HCT116 (cell line): Measurements from ENCODE around the gene BHLHE41. TPM values are rescaled to one million over a fixed set of nuclear protein-coding genes. Genes with fewer than 3 reads are reported as not detected.
A peak's percentile ranks its signal among the peaks of the same experiment; 100 is the strongest.

Experiments
- ATAC-seq: fragments of 200-7000 bp; cut with Tn5 transposase; 2 replicates; pipeline ENCODE4 v1.9.1; 2020; ENCODE audit warnings: mild to moderate bottlenecking, moderate library complexity
- Bru-seq: library from RNA; stranded (reverse); fragments of 400-500 nt; gene quantifications from one replicate; lab custom pipeline; 2021; lab: Mats Ljungman, UMichigan
- BruChase-seq, 2 experiments: library from RNA; stranded (reverse); fragments of 400-500 nt; gene quantifications; one replicate each; lab custom pipeline; 2021; lab: Mats Ljungman, UMichigan
- BruUV-seq: library from RNA; stranded (reverse); fragments of 400-500 nt; replicated peaks from 2 replicates; lab custom pipeline; 2021; lab: Mats Ljungman, UMichigan
- CTCF ChIA-PET: fragments of 300-600 bp; sonication (Branson Sonifier 250); formaldehyde crosslinking; loops from one replicate; lab custom pipeline; 2021; ENCODE audit warnings: antibody characterized with exemption; lab: Charles Lee
- POLR2A ChIA-PET: fragments of 300-600, 350-600 bp; sonication (Branson Sonifier 250); formaldehyde crosslinking; loops from one replicate; lab custom pipeline; 2021; ENCODE audit warnings: antibody characterized with exemption; lab: Charles Lee
- RAD21 ChIA-PET, 2 experiments: fragments of 300-600 bp; sonication (Branson Sonifier 250); formaldehyde crosslinking; loops; one replicate each; lab custom pipeline; 2023; ENCODE audit warnings: low total read pairs in 2 of 2; ENCODE audit not compliant: uncharacterized antibody in 2 of 2, unreplicated experiment in 2 of 2, low non-redundant PET in 1 of 2; lab: Charles Lee
- DNase-seq: peaks from one replicate; pipeline ENCODE4 v3.0.0-alpha.2; 2010; ENCODE audit warnings: low read depth, low spot score
- H2AFZ ChIP-seq: fragments of 200-600 bp; shearing (Covaris generic), sonication (generic); 2 replicates; pipeline ENCODE4 v1.6.1; 2017; ENCODE audit warnings: low read depth, mixed run types, mixed read lengths, antibody characterized with exemption, low read length; ENCODE audit not compliant: poor library complexity, severe bottlenecking
- H3K27ac ChIP-seq: 2 replicates; pipeline ENCODE4 v1.5.1; 2012; ENCODE audit warnings: low read depth, low read length
- H3K27me3 ChIP-seq: fragments of 200-600 bp; sonication (generic); 2 replicates; pipeline ENCODE4 v1.6.1; 2016; ENCODE audit warnings: mixed run types, low read length, mixed read lengths; ENCODE audit not compliant: insufficient read depth
- H3K36me3 ChIP-seq, 2 experiments: fragments of 200-500 bp in 1 of 2; fragments of 200-600 bp in 1 of 2; sonication (Bioruptor generic) in 1 of 2; sonication (generic) in 1 of 2; 2 replicates each; pipeline versions ENCODE4 v1.5.1 to v1.6.1; 2014 to 2016; ENCODE audit warnings: low read length in 2 of 2, inconsistent platforms in 1 of 2, mixed read lengths in 1 of 2, mixed run types in 1 of 2; ENCODE audit not compliant: insufficient read depth in 2 of 2, control insufficient read depth in 1 of 2
- H3K4me1 ChIP-seq, 2 experiments: fragments of 200-600 bp in 1 of 2; sonication (generic) in 1 of 2; 2 replicates each; pipeline versions ENCODE4 v1.5.1 to v1.6.1; 2012 to 2017; ENCODE audit warnings: low read length in 2 of 2, inconsistent platforms in 1 of 2, mild to moderate bottlenecking in 1 of 2, mixed read lengths in 1 of 2, mixed run types in 1 of 2, moderate library complexity in 1 of 2; ENCODE audit not compliant: insufficient read depth in 2 of 2, control insufficient read depth in 1 of 2
- H3K4me2 ChIP-seq: fragments of 200-600 bp; sonication (generic); 2 replicates; pipeline ENCODE4 v1.6.1; 2017; ENCODE audit warnings: mixed run types, low read length, mixed read lengths
- H3K4me3 ChIP-seq, 2 experiments: fragments of 200-600 bp in 1 of 2; sonication (generic) in 1 of 2; replicated peaks in 1 of 2; 2 replicates each; pipeline ENCODE4 v1.5.1; 2011 to 2016; ENCODE audit warnings: low read length in 2 of 2, control low read depth in 1 of 2, low read depth in 1 of 2, mild to moderate bottlenecking in 1 of 2, mixed read lengths in 1 of 2, mixed run types in 1 of 2
- H3K79me2 ChIP-seq: fragments of 200-600 bp; sonication (generic); 2 replicates; pipeline ENCODE4 v1.6.1; 2017; ENCODE audit warnings: mild to moderate bottlenecking, mixed run types, low read length, moderate library complexity, mixed read lengths; ENCODE audit not compliant: insufficient read depth
- H3K9ac ChIP-seq: fragments of 200-600 bp; sonication (generic); 2 replicates; pipeline ENCODE4 v1.6.1; 2016; ENCODE audit warnings: low read length, mixed read lengths
- H3K9me2 ChIP-seq: fragments of 200-600 bp; sonication (generic), shearing (Covaris generic); 2 replicates; pipeline ENCODE4 v1.6.1; 2017; ENCODE audit warnings: mixed run types, mild to moderate bottlenecking, moderate library complexity; ENCODE audit not compliant: insufficient read depth
- H3K9me3 ChIP-seq, 2 experiments: fragments of 200-500 bp in 1 of 2; fragments of 200-600 bp in 1 of 2; sonication (Bioruptor generic) in 1 of 2; sonication (generic) in 1 of 2; 2 replicates each; pipeline ENCODE4 v1.6.1; 2014 to 2017; ENCODE audit warnings: low read length in 2 of 2, mixed read lengths in 2 of 2, inconsistent platforms in 1 of 2, low read depth in 1 of 2, mild to moderate bottlenecking in 1 of 2, mixed run types in 1 of 2, moderate library complexity in 1 of 2; ENCODE audit not compliant: control insufficient read depth in 1 of 2, insufficient read depth in 1 of 2
- H4K20me1 ChIP-seq: fragments of 200-600 bp; sonication (generic), shearing (Covaris generic); 2 replicates; pipeline ENCODE4 v1.6.1; 2017; ENCODE audit warnings: mixed run types, mild to moderate bottlenecking, moderate library complexity; ENCODE audit not compliant: insufficient read depth
- SP1 ChIP-seq: IDR thresholded peaks from 2 replicates; pipeline ENCODE4 v1.6.1; 2012; ENCODE audit warnings: low read depth
- SRF ChIP-seq: IDR thresholded peaks from 2 replicates; pipeline ENCODE4 v1.6.1; 2012; ENCODE audit warnings: low read depth
- TCF7L2 ChIP-seq: IDR thresholded peaks from 2 replicates; pipeline ENCODE4 v1.7.0; 2011; ENCODE audit warnings: borderline replicate concordance, inconsistent platforms; ENCODE audit not compliant: insufficient read depth, insufficient read length; ENCODE audit errors: extremely low read depth
- intact Hi-C: fragments of 100-400 bp; cut with micrococcal nuclease; formaldehyde crosslinking; loops from 2 replicates; pipeline ENCODE4 v1.10.0; 2022
- long read RNA-seq: library from polyadenylated mRNA; unstranded; transcript quantifications from one replicate; pipeline ENCODE4 v2.0.0, GENCODE V29; 2021; ENCODE audit not compliant: unreplicated experiment
- polyA plus RNA-seq: library from polyadenylated mRNA; unstranded; fragments of >200 nt; gene quantifications from 2 replicates; pipeline ENCODE4 v1.2.1, GENCODE V29; 2012; ENCODE audit warnings: missing spikeins
- total RNA-seq: library from RNA; stranded (reverse); gene quantifications from one replicate; pipeline ENCODE4 v1.2.1, GENCODE V29; 2021; ENCODE audit not compliant: unreplicated experiment
- TF ChIP-seq, protein P1 (sequence below): IDR thresholded peaks from 2 replicates; pipeline ENCODE4 v1.6.1; 2012

The BHLHE41 gene
- total RNA-seq = 4.7 TPM
- polyA plus RNA-seq = 1.7 and 2.5 TPM in 2 replicates
- Bru-seq, nascent RNA = percentile 50 among the genes with signal in this experiment
- BruChase-seq, experiment 1, labeled RNA remaining after a 6-hour chase = percentile 71 among the genes with signal in this experiment
- percentile 77 among the genes with signal in this experiment for BruChase-seq, experiment 2, labeled RNA remaining after a 2-hour chase
- long read RNA-seq, partial matches to known transcripts = 0 of 4 reads
- long read RNA-seq, other reads (novel, unspliced or antisense) = 4 of 4 reads

DNA sequence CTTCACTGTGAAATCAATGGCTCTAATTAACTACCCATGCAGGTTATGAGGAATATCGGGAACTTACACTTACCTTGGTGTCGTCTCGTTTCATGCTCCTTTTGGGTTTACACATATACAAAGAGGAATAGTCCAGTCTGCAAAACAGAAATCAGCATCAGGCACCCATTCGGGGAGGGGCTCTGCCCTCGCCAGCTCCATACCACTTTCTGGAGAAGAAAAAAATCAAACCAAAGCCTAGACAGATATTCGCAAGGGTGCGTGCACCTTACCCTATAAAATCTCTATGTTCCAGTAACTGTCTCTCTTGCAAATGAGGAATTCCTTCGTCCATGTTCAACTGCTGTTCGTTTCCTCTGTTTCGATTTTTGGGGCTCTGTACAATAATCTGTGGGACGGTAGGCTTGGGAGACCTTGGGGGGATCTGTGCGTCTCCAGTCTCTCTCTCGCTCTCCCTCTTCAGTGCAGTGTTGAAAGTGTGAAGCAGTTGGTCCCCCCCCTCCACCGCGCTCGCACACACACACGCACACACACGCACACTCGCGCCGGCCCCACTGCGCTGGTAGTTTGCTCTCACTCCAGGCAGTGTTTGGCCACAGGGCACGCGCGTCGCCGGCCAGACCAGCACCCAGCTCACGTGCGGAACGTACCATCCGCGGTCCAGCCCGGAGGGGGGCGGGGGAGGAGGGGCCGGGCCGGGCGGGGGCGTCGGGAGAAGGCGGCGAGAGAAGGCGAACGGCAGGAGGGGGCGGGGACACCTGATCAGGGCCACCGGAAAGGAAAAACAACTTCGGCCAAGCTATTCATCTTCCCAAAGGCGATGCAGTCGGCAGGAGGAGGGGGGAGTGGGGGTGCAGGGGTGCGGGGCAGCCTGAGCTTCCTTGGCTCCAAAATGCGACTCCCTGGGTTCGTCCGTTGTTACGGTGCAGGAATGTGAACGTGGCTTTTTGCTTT is at the start of gene BHLHE41:
Gene BHLHE41 (minus strand): TSS at position 592 of the 954 bp plus-strand sequence. CDS start 258 bp downstream, at position 334.
- peak within 1 kb of the TSS; percentile 73 for H3K27ac ChIP-seq
- H3K4me2 ChIP-seq = peak within 1 kb of the TSS; percentile 96
- no peak for DNase-seq
- no peaks in the 10 kb centered on the region for H3K9me3 ChIP-seq
- H4K20me1 ChIP-seq = no peaks in the 10 kb centered on the region
- ChIA-PET POLR2A (interaction anchor here (0.6 to 1.5 kb wide), 4 partner anchors 15 to 1255 kb away, joined by 3 to 4 read pairs (median 4); no protein-coding TSS in a partner anchor), CTCF (interaction anchor here (1.2 to 2.3 kb wide), 2 partner anchors 10 to 527 kb away, joined by 4 to 7 read pairs; no protein-coding TSS in a partner anchor), RAD21 (interaction anchor here in 1 of 2 experiments (0.6 kb wide), 1 partner anchor 76 kb away, joined by 4 read pairs; no protein-coding TSS in a partner anchor)
- H3K9ac ChIP-seq = peak within 1 kb of the TSS; percentile 72
- BruUV-seq = TSS peak; percentile 84
- H3K4me3 ChIP-seq = peak within 1 kb of the TSS; percentile 50 to 66
- H3K36me3 ChIP-seq = no peaks in the 10 kb centered on the region
- peak; percentile 4; the same call in 1 of the 2 replicates for ATAC-seq
- intact Hi-C loops = loop anchor here (10.0 kb wide), 1 partner anchor 180 kb away; no protein-coding TSS in a partner anchor
- H3K4me1 ChIP-seq = peaks cover 14 to 42% of the 10 kb centered on the region in 2 experiments
- no peaks in the 10 kb centered on the region for H3K9me2 ChIP-seq
- TF ChIP-seq SP1 = 0 out of 2 replicates have a peak, but pooled peaks have one; percentile 4
- TF ChIP-seq TCF7L2 = peak; percentile 29
- TF ChIP-seq, protein P1, sequence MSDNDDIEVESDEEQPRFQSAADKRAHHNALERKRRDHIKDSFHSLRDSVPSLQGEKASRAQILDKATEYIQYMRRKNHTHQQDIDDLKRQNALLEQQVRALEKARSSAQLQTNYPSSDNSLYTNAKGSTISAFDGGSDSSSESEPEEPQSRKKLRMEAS = 0 out of 2 replicates have a peak, but pooled peaks have one; percentile 57
- no peak for TF ChIP-seq SRF
- H3K27me3 ChIP-seq = peaks cover 11% of the 10 kb centered on the region; the same call in 1 of the 2 replicates
- H3K79me2 ChIP-seq = no peaks in the 10 kb centered on the region
- H2AFZ ChIP-seq = peak within 1 kb of the TSS; percentile 14
